SK-N-SH (cell line): ENCODE results near the gene UTP18. TPM values are rescaled to one million over a fixed set of nuclear protein-coding genes. Genes with fewer than 3 reads are reported as not detected.

Source experiments
- CTCF ChIA-PET: fragments of 300-600, 350-600 bp; formaldehyde crosslinking; extraction: SDS; loops from one replicate; lab custom pipeline; 2021; lab: Yijun Ruan, JAX
- POLR2A ChIA-PET: fragments of 350-600 bp; sonication (Branson Sonifier 250); formaldehyde crosslinking; extraction: SDS; loops from one replicate; lab custom pipeline; 2020; ENCODE audit warnings: antibody characterized with exemption, inconsistent platforms; lab: Yijun Ruan, JAX
- DNase-seq: peaks from one replicate; pipeline ENCODE4 v3.0.0; 2012
- H2AFZ ChIP-seq: fragments of 200-600 bp; sonication (generic); 2 replicates; pipeline ENCODE4 v1.8.1; 2016; ENCODE audit warnings: antibody characterized with exemption, mild to moderate bottlenecking, low read depth
- H3F3A ChIP-seq: fragments of 200-600 bp; sonication (generic); replicated peaks from 2 replicates; pipeline ENCODE3; 2016; ENCODE audit warnings: antibody characterized with exemption, mild to moderate bottlenecking; ENCODE audit not compliant: insufficient read depth
- H3K27ac ChIP-seq, 2 experiments: fragments of 200-500 bp in 1 of 2; fragments of 200-600 bp in 1 of 2; sonication (Bioruptor generic) in 1 of 2; sonication (generic), shearing (Covaris generic) in 1 of 2; 2 replicates each; pipeline versions ENCODE4 v1.5.1 to v1.6.1; 2014 to 2016; ENCODE audit warnings: low read depth in 2 of 2, inconsistent platforms in 1 of 2, low read length in 1 of 2, mild to moderate bottlenecking in 1 of 2, mixed read lengths in 1 of 2
- H3K27me3 ChIP-seq: fragments of 200-600 bp; sonication (generic), shearing (Covaris generic); 2 replicates; pipeline ENCODE4 v1.6.1; 2016; ENCODE audit warnings: mixed run types; ENCODE audit not compliant: insufficient read depth
- H3K36me3 ChIP-seq, 2 experiments: fragments of 200-500 bp in 1 of 2; fragments of 200-600 bp in 1 of 2; sonication (Bioruptor generic) in 1 of 2; sonication (generic) in 1 of 2; replicated peaks in 1 of 2; 2 replicates each; pipeline versions ENCODE3 to v1.5.1; 2014 to 2016; ENCODE audit warnings: low read length in 1 of 2, mild to moderate bottlenecking in 1 of 2; ENCODE audit not compliant: insufficient read depth in 2 of 2, control insufficient read depth in 1 of 2
- H3K4me1 ChIP-seq, 2 experiments: fragments of 200-500 bp in 1 of 2; fragments of 200-600 bp in 1 of 2; sonication (Bioruptor generic) in 1 of 2; sonication (generic), shearing (Covaris generic) in 1 of 2; 2 replicates each; pipeline versions ENCODE4 v1.5.1 to v1.6.1; 2014 to 2016; ENCODE audit warnings: low read depth in 1 of 2, low read length in 1 of 2, mixed run types in 1 of 2; ENCODE audit not compliant: insufficient read depth in 2 of 2, control insufficient read depth in 1 of 2
- H3K4me2 ChIP-seq: fragments of 200-600 bp; sonication (generic), shearing (Covaris generic); 2 replicates; pipeline ENCODE4 v1.6.1; 2017; ENCODE audit warnings: mixed run types
- H3K4me3 ChIP-seq, 2 experiments: fragments of 200-500 bp in 1 of 2; fragments of 200-600 bp in 1 of 2; sonication (Bioruptor generic) in 1 of 2; sonication (generic), shearing (Covaris generic) in 1 of 2; 2 replicates each; pipeline versions ENCODE4 v1.5.1 to v1.8.1; 2014 to 2016; ENCODE audit warnings: low read depth in 2 of 2, inconsistent platforms in 1 of 2, low read length in 1 of 2, mild to moderate bottlenecking in 1 of 2, mixed read lengths in 1 of 2, moderate library complexity in 1 of 2
- H3K79me2 ChIP-seq: fragments of 200-600 bp; sonication (generic); 2 replicates; pipeline ENCODE4 v1.8.1; 2017; ENCODE audit warnings: mild to moderate bottlenecking; ENCODE audit not compliant: insufficient read depth
- H3K9ac ChIP-seq: fragments of 200-600 bp; sonication (generic); 2 replicates; pipeline ENCODE4 v1.6.1; 2017; ENCODE audit warnings: mixed run types
- H3K9me2 ChIP-seq: fragments of 200-600 bp; sonication (generic); 2 replicates; pipeline ENCODE4 v1.6.1; 2017; ENCODE audit warnings: mixed run types
- H3K9me3 ChIP-seq: fragments of 200-600 bp; sonication (generic); 2 replicates; pipeline ENCODE4 v1.6.1; 2017; ENCODE audit warnings: mixed run types, mild to moderate bottlenecking, moderate library complexity
- H4K20me1 ChIP-seq: fragments of 200-600 bp; sonication (generic); 2 replicates; pipeline ENCODE4 v1.6.1; 2017; ENCODE audit warnings: mild to moderate bottlenecking, mixed run types; ENCODE audit not compliant: insufficient read depth
- CHD2 ChIP-seq: fragments of 150-350 bp; IDR thresholded peaks from 2 replicates; pipeline ENCODE4 v1.6.1; 2018; ENCODE audit warnings: low read length; ENCODE audit not compliant: partially characterized antibody
- FOSL2 ChIP-seq: IDR thresholded peaks from 2 replicates; pipeline ENCODE4 v1.4.0; 2012; ENCODE audit warnings: low read depth, mild to moderate bottlenecking, moderate library complexity, borderline replicate concordance
- FOXM1 ChIP-seq: IDR thresholded peaks from 2 replicates; pipeline ENCODE4 v1.4.0; 2012; ENCODE audit warnings: low read depth, mild to moderate bottlenecking
- GABPA ChIP-seq: IDR thresholded peaks from 2 replicates; pipeline ENCODE4 v1.4.0; 2012; ENCODE audit warnings: low read depth, mild to moderate bottlenecking
- JUND ChIP-seq: IDR thresholded peaks from 2 replicates; pipeline ENCODE4 v1.4.0; 2012
- MEF2A ChIP-seq: IDR thresholded peaks from 2 replicates; pipeline ENCODE4 v1.4.0; 2012; ENCODE audit warnings: low read depth, borderline replicate concordance
- MXI1 ChIP-seq: IDR thresholded peaks from 2 replicates; pipeline ENCODE4 v1.6.1; 2012; ENCODE audit warnings: mild to moderate bottlenecking, low read depth, low read length, improper control_type of control experiment
- NRF1 ChIP-seq: IDR thresholded peaks from 2 replicates; pipeline ENCODE4 v1.6.1; 2012; ENCODE audit warnings: low read depth, mild to moderate bottlenecking, low read length
- RAD21 ChIP-seq: IDR thresholded peaks from 2 replicates; pipeline ENCODE4 v1.6.1; 2012; ENCODE audit warnings: mild to moderate bottlenecking, low read length
- TAF1 ChIP-seq: IDR thresholded peaks from 2 replicates; pipeline ENCODE4 v1.6.1; 2012; ENCODE audit warnings: low read depth, mild to moderate bottlenecking, low read length, moderate library complexity, borderline replicate concordance
- WGBS: methylation state at CpG from one replicate; pipeline ENCODE4 v1.1.6; 2017; ENCODE audit warnings: low lambda C conversion rate; 5-methylcytosine and 5-hydroxymethylcytosine counted together
- polyA plus RNA-seq, 3 experiments: library from polyadenylated mRNA; depleted of rRNA; stranded (reverse); fragments of >200 nt; gene quantifications; 2 replicates each; pipeline ENCODE4 v1.2.3, GENCODE V29; 2012
- TF ChIP-seq, protein P1 (sequence below): fragments of 200-600 bp; sonication (generic); IDR thresholded peaks from 2 replicates; pipeline ENCODE4 v1.6.1; 2017; ENCODE audit warnings: antibody characterized with exemption, mild to moderate bottlenecking, moderate library complexity
- TF ChIP-seq, protein P2 (sequence below): IDR thresholded peaks from 2 replicates; pipeline ENCODE4 v1.4.0; 2012; ENCODE audit warnings: low read depth, borderline replicate concordance
- TF ChIP-seq, protein P3 (sequence below): IDR thresholded peaks from 2 replicates; pipeline ENCODE4 v1.4.0; 2012; ENCODE audit warnings: low read depth, borderline replicate concordance
- TF ChIP-seq, protein P4 (sequence below): IDR thresholded peaks from 2 replicates; pipeline ENCODE4 v1.6.1; 2012; ENCODE audit warnings: mild to moderate bottlenecking, low read depth, low read length, moderate library complexity
- TF ChIP-seq, protein P5 (sequence below): IDR thresholded peaks from 2 replicates; pipeline ENCODE4 v1.4.0; 2012; ENCODE audit warnings: low read depth
- TF ChIP-seq, protein P6 (sequence below): IDR thresholded peaks from 2 replicates; pipeline ENCODE4; 2012

UTP18 gene
- polyA plus RNA-seq, 1 of the 3 experiments (the other 2 are of a cell fraction): 28.4 TPM

DNA sequence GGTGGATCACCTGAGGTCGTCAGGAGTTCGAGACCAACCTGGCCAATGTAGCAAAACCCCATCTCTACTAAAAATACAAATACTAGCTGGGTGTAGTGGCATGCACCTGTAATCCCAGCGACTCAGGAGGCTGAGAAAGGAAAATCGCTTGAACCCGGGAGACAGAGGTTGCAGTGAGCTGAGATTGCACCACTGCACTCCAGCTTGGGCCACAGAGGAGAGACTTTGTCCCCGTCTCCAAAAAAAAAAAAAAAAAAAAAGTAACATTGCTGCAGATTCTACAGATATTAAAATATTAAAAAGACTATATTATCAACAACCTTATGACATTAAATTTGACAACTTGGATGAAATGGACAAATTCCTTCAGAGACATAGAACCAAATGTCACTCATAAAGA lies 26.2 kb upstream of the UTP18 start:
- H3K4me2 ChIP-seq: no peak overlapping the region
- H4K20me1 ChIP-seq: peaks cover 9% of the 10 kb centered on the region; the same call in 1 of the 2 replicates
- H2AFZ ChIP-seq: no peak overlapping the region
- DNase-seq: no peak
- no peaks in the 10 kb centered on the region for H3K9me2 ChIP-seq
- H3K27ac ChIP-seq: no peak overlapping the region
- H3K9ac ChIP-seq: no peak overlapping the region
- no peak overlapping the region for H3K4me3 ChIP-seq
- H3K36me3 ChIP-seq: peaks cover 0 to 31% of the 10 kb centered on the region in 2 experiments
- POLR2A ChIA-PET: no interaction called here
- no peaks in the 10 kb centered on the region for H3K9me3 ChIP-seq
- H3F3A ChIP-seq: no peaks in the 10 kb centered on the region
- H3K4me1 ChIP-seq: no peaks in the 10 kb centered on the region
- TF ChIP-seq, protein P1, sequence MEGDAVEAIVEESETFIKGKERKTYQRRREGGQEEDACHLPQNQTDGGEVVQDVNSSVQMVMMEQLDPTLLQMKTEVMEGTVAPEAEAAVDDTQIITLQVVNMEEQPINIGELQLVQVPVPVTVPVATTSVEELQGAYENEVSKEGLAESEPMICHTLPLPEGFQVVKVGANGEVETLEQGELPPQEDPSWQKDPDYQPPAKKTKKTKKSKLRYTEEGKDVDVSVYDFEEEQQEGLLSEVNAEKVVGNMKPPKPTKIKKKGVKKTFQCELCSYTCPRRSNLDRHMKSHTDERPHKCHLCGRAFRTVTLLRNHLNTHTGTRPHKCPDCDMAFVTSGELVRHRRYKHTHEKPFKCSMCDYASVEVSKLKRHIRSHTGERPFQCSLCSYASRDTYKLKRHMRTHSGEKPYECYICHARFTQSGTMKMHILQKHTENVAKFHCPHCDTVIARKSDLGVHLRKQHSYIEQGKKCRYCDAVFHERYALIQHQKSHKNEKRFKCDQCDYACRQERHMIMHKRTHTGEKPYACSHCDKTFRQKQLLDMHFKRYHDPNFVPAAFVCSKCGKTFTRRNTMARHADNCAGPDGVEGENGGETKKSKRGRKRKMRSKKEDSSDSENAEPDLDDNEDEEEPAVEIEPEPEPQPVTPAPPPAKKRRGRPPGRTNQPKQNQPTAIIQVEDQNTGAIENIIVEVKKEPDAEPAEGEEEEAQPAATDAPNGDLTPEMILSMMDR: no peak
- TF ChIP-seq, protein P2, sequence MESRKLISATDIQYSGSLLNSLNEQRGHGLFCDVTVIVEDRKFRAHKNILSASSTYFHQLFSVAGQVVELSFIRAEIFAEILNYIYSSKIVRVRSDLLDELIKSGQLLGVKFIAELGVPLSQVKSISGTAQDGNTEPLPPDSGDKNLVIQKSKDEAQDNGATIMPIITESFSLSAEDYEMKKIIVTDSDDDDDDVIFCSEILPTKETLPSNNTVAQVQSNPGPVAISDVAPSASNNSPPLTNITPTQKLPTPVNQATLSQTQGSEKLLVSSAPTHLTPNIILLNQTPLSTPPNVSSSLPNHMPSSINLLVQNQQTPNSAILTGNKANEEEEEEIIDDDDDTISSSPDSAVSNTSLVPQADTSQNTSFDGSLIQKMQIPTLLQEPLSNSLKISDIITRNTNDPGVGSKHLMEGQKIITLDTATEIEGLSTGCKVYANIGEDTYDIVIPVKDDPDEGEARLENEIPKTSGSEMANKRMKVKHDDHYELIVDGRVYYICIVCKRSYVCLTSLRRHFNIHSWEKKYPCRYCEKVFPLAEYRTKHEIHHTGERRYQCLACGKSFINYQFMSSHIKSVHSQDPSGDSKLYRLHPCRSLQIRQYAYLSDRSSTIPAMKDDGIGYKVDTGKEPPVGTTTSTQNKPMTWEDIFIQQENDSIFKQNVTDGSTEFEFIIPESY: no peak
- no peak for TF ChIP-seq JUND
- TF ChIP-seq, protein P3, sequence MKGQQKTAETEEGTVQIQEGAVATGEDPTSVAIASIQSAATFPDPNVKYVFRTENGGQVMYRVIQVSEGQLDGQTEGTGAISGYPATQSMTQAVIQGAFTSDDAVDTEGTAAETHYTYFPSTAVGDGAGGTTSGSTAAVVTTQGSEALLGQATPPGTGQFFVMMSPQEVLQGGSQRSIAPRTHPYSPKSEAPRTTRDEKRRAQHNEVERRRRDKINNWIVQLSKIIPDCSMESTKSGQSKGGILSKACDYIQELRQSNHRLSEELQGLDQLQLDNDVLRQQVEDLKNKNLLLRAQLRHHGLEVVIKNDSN: no peak
- TF ChIP-seq CHD2: no peak
- no peak for TF ChIP-seq MEF2A
- TF ChIP-seq GABPA: no peak
- TF ChIP-seq NRF1: no peak
- TF ChIP-seq, protein P4, sequence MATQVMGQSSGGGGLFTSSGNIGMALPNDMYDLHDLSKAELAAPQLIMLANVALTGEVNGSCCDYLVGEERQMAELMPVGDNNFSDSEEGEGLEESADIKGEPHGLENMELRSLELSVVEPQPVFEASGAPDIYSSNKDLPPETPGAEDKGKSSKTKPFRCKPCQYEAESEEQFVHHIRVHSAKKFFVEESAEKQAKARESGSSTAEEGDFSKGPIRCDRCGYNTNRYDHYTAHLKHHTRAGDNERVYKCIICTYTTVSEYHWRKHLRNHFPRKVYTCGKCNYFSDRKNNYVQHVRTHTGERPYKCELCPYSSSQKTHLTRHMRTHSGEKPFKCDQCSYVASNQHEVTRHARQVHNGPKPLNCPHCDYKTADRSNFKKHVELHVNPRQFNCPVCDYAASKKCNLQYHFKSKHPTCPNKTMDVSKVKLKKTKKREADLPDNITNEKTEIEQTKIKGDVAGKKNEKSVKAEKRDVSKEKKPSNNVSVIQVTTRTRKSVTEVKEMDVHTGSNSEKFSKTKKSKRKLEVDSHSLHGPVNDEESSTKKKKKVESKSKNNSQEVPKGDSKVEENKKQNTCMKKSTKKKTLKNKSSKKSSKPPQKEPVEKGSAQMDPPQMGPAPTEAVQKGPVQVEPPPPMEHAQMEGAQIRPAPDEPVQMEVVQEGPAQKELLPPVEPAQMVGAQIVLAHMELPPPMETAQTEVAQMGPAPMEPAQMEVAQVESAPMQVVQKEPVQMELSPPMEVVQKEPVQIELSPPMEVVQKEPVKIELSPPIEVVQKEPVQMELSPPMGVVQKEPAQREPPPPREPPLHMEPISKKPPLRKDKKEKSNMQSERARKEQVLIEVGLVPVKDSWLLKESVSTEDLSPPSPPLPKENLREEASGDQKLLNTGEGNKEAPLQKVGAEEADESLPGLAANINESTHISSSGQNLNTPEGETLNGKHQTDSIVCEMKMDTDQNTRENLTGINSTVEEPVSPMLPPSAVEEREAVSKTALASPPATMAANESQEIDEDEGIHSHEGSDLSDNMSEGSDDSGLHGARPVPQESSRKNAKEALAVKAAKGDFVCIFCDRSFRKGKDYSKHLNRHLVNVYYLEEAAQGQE: no peak
- TF ChIP-seq, protein P5, sequence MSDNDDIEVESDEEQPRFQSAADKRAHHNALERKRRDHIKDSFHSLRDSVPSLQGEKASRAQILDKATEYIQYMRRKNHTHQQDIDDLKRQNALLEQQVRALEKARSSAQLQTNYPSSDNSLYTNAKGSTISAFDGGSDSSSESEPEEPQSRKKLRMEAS: no peak
- no peak for TF ChIP-seq FOSL2
- TF ChIP-seq RAD21: no peak
- no peak for TF ChIP-seq TAF1
- no peak for TF ChIP-seq MXI1
- TF ChIP-seq, protein P6, sequence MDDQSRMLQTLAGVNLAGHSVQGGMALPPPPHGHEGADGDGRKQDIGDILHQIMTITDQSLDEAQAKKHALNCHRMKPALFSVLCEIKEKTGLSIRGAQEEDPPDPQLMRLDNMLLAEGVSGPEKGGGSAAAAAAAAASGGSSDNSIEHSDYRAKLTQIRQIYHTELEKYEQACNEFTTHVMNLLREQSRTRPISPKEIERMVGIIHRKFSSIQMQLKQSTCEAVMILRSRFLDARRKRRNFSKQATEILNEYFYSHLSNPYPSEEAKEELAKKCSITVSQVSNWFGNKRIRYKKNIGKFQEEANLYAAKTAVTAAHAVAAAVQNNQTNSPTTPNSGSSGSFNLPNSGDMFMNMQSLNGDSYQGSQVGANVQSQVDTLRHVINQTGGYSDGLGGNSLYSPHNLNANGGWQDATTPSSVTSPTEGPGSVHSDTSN: no peak
- TF ChIP-seq FOXM1: no peak
- peaks cover 93% of the 10 kb centered on the region for H3K79me2 ChIP-seq
- CTCF ChIA-PET: interaction anchor here (0.9 to 1.0 kb wide), 2 partner anchors 9 to 47 kb away, joined by 3 read pairs; no protein-coding TSS in a partner anchor
- H3K27me3 ChIP-seq: no peaks in the 10 kb centered on the region
- 90% methylated on average over 6 of the region's 6 CpGs for WGBS
